K562 (cell line): Measurements from ENCODE around the gene FBXW8. TPM values are rescaled to one million over a fixed set of nuclear protein-coding genes. Genes with fewer than 3 reads are reported as not detected.
A peak's percentile ranks its signal among the peaks of the same experiment; 100 is the strongest.

ENCODE experiments used
- ARID2 ChIP-seq: fragments of 450-650 bp; IDR thresholded peaks from 2 replicates; pipeline ENCODE4 v1.6.1; 2017; ENCODE audit warnings: antibody characterized with exemption, mild to moderate bottlenecking
- BDP1 ChIP-seq: IDR thresholded peaks from 3 replicates; pipeline ENCODE4 v1.6.1; 2011; ENCODE audit not compliant: insufficient read length, insufficient read depth
- HNRNPK ChIP-seq: fragments of 200-400 bp; formaldehyde crosslinking; IDR thresholded peaks from one replicate; pipeline ENCODE4 v1.6.1; 2018; ENCODE audit warnings: mild to moderate bottlenecking, low read depth, low read length; ENCODE audit not compliant: poor library complexity, severe bottlenecking
- MAFG ChIP-seq: fragments of 450-650 bp; conservative IDR thresholded peaks from 2 replicates; pipeline ENCODE4 v1.6.1; 2016; ENCODE audit warnings: missing genetic modification characterization, missing compliant biosample characterization
- RB1 ChIP-seq: fragments of 450-650 bp; IDR thresholded peaks from 2 replicates; pipeline ENCODE4 v1.6.1; 2017; ENCODE audit warnings: low read depth, mild to moderate bottlenecking
- SRSF9 ChIP-seq: fragments of 200-400 bp; formaldehyde crosslinking; IDR thresholded peaks from 2 replicates; pipeline ENCODE4 v1.6.1; 2017; ENCODE audit warnings: low read depth, low read length, borderline replicate concordance
- TEAD2 ChIP-seq: fragments of 450-650 bp; IDR thresholded peaks from 2 replicates; pipeline ENCODE4 v1.6.1; 2016; ENCODE audit warnings: missing genetic modification characterization, control low read depth, missing compliant biosample characterization
- ZNF134 ChIP-seq: fragments of 250-450 bp; sonication (Bioruptor Pico); conservative IDR thresholded peaks from 2 replicates; pipeline ENCODE4 v1.4.0; 2020
- polyA plus RNA-seq, 8 experiments: library from polyadenylated mRNA; depleted of rRNA in 4 of 8; stranded (reverse) in 5 of 8; unstranded in 3 of 8; fragments of >200 nt; fragmentation: Nextera tagmentation in 2 of 8; fragmentation: Illumina TruSeq in 1 of 8; extraction: Ambion mirVana in 2 of 8; extraction: Trizol in 1 of 8; gene quantifications; 2 replicates each; pipeline versions ENCODE4 v1.2.1 to v1.2.3, GENCODE V29; 2011 to 2014; ENCODE audit warnings: inconsistent platforms in 1 of 8, missing spikeins in 1 of 8
- total RNA-seq, 7 experiments: library from RNA; depleted of rRNA in 6 of 7; stranded (reverse); fragments of >200 nt in 6 of 7; fragmentation: Illumina TruSeq in 2 of 7; extraction: Trizol in 2 of 7; gene quantifications; 2 replicates each; pipeline versions ENCODE4 v1.2.1 to v1.2.3, GENCODE V29; 2011 to 2021; ENCODE audit warnings: low replicate concordance in 1 of 7
- TF ChIP-seq, protein P1 (sequence below): fragments of 450-650 bp; formaldehyde crosslinking; IDR thresholded peaks from 2 replicates; pipeline ENCODE4 v1.4.0; 2022; ENCODE audit warnings: mild to moderate bottlenecking, moderate library complexity
- TF ChIP-seq, protein P2 (sequence below): IDR thresholded peaks from 2 replicates; pipeline ENCODE4 v1.6.1; 2011; ENCODE audit not compliant: insufficient read length; ENCODE audit errors: extremely low read depth
- TF ChIP-seq, protein P3 (sequence below): fragments of 200-600 bp; sonication (generic); IDR thresholded peaks from one replicate; pipeline ENCODE4 v1.6.1; 2012; ENCODE audit warnings: mild to moderate bottlenecking, low read depth, low read length, inconsistent platforms
- TF ChIP-seq, protein P4 (sequence below): fragments of 250-450 bp; sonication (Bioruptor Pico); IDR thresholded peaks from 2 replicates; pipeline ENCODE4 v1.4.0; 2020; ENCODE audit warnings: mild to moderate bottlenecking, moderate library complexity, borderline replicate concordance

Gene FBXW8
- total and polyA plus RNA-seq, 9 of the 15 experiments (the other 6 are each of a cell fraction or from before 2014, with no cell fraction given) = 0.58 to 8.3 (median 4.4) TPM

DNA sequence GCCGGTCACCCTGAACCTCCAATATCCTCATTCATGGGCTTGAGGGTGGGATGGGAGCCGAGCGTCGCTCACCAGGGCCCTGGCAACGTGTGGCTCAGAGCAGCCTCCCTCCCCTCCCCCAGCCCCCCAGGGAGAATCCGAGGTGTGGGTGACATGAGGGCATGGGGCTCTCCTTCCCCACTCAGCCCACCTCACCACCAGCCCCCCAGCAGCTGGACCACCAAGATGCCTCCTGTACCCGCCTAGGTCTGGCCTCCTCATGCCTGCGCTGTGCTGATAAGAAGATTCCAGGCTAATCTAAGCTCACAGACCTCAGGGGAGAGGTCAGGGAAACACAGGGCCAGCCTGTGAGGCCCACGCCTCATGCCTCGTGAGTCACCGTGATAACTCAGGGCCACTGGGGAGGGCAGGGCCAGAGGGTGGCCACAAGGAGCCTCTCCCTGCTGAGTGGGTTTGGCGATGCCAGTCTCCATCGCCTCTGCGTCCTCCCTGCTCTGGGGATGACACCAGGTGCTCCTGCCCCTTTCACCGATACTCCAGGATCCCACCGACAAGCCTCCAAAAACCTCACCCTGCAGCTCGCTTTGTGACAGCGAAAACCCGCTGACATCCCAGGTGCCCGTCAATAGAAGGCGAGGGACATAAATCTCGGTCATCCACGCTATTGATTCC, 131.6 kb downstream of the FBXW8 start (continued):
- TF ChIP-seq MAFG (tag) = peak; percentile 36; the same call in 1 of the 2 replicates
- TF ChIP-seq ZNF134 (CRISPR knock-in tag) = peak; percentile 26; the same call in 1 of the 2 replicates
- TF ChIP-seq SRSF9 = no peak
- no peak for TF ChIP-seq ARID2
- TF ChIP-seq, protein P1, sequence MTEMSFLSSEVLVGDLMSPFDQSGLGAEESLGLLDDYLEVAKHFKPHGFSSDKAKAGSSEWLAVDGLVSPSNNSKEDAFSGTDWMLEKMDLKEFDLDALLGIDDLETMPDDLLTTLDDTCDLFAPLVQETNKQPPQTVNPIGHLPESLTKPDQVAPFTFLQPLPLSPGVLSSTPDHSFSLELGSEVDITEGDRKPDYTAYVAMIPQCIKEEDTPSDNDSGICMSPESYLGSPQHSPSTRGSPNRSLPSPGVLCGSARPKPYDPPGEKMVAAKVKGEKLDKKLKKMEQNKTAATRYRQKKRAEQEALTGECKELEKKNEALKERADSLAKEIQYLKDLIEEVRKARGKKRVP (CRISPR knock-in tag) = peak; percentile 89
- no peak for TF ChIP-seq HNRNPK
- peak; percentile 95 for TF ChIP-seq TEAD2 (tag)
- TF ChIP-seq, protein P2, sequence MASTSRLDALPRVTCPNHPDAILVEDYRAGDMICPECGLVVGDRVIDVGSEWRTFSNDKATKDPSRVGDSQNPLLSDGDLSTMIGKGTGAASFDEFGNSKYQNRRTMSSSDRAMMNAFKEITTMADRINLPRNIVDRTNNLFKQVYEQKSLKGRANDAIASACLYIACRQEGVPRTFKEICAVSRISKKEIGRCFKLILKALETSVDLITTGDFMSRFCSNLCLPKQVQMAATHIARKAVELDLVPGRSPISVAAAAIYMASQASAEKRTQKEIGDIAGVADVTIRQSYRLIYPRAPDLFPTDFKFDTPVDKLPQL = no peak
- TF ChIP-seq, protein P3, sequence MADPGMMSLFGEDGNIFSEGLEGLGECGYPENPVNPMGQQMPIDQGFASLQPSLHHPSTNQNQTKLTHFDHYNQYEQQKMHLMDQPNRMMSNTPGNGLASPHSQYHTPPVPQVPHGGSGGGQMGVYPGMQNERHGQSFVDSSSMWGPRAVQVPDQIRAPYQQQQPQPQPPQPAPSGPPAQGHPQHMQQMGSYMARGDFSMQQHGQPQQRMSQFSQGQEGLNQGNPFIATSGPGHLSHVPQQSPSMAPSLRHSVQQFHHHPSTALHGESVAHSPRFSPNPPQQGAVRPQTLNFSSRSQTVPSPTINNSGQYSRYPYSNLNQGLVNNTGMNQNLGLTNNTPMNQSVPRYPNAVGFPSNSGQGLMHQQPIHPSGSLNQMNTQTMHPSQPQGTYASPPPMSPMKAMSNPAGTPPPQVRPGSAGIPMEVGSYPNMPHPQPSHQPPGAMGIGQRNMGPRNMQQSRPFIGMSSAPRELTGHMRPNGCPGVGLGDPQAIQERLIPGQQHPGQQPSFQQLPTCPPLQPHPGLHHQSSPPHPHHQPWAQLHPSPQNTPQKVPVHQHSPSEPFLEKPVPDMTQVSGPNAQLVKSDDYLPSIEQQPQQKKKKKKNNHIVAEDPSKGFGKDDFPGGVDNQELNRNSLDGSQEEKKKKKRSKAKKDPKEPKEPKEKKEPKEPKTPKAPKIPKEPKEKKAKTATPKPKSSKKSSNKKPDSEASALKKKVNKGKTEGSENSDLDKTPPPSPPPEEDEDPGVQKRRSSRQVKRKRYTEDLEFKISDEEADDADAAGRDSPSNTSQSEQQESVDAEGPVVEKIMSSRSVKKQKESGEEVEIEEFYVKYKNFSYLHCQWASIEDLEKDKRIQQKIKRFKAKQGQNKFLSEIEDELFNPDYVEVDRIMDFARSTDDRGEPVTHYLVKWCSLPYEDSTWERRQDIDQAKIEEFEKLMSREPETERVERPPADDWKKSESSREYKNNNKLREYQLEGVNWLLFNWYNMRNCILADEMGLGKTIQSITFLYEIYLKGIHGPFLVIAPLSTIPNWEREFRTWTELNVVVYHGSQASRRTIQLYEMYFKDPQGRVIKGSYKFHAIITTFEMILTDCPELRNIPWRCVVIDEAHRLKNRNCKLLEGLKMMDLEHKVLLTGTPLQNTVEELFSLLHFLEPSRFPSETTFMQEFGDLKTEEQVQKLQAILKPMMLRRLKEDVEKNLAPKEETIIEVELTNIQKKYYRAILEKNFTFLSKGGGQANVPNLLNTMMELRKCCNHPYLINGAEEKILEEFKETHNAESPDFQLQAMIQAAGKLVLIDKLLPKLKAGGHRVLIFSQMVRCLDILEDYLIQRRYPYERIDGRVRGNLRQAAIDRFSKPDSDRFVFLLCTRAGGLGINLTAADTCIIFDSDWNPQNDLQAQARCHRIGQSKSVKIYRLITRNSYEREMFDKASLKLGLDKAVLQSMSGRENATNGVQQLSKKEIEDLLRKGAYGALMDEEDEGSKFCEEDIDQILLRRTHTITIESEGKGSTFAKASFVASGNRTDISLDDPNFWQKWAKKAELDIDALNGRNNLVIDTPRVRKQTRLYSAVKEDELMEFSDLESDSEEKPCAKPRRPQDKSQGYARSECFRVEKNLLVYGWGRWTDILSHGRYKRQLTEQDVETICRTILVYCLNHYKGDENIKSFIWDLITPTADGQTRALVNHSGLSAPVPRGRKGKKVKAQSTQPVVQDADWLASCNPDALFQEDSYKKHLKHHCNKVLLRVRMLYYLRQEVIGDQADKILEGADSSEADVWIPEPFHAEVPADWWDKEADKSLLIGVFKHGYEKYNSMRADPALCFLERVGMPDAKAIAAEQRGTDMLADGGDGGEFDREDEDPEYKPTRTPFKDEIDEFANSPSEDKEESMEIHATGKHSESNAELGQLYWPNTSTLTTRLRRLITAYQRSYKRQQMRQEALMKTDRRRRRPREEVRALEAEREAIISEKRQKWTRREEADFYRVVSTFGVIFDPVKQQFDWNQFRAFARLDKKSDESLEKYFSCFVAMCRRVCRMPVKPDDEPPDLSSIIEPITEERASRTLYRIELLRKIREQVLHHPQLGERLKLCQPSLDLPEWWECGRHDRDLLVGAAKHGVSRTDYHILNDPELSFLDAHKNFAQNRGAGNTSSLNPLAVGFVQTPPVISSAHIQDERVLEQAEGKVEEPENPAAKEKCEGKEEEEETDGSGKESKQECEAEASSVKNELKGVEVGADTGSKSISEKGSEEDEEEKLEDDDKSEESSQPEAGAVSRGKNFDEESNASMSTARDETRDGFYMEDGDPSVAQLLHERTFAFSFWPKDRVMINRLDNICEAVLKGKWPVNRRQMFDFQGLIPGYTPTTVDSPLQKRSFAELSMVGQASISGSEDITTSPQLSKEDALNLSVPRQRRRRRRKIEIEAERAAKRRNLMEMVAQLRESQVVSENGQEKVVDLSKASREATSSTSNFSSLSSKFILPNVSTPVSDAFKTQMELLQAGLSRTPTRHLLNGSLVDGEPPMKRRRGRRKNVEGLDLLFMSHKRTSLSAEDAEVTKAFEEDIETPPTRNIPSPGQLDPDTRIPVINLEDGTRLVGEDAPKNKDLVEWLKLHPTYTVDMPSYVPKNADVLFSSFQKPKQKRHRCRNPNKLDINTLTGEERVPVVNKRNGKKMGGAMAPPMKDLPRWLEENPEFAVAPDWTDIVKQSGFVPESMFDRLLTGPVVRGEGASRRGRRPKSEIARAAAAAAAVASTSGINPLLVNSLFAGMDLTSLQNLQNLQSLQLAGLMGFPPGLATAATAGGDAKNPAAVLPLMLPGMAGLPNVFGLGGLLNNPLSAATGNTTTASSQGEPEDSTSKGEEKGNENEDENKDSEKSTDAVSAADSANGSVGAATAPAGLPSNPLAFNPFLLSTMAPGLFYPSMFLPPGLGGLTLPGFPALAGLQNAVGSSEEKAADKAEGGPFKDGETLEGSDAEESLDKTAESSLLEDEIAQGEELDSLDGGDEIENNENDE = no peak
- TF ChIP-seq RB1 = peak; percentile 86
- TF ChIP-seq, protein P4, sequence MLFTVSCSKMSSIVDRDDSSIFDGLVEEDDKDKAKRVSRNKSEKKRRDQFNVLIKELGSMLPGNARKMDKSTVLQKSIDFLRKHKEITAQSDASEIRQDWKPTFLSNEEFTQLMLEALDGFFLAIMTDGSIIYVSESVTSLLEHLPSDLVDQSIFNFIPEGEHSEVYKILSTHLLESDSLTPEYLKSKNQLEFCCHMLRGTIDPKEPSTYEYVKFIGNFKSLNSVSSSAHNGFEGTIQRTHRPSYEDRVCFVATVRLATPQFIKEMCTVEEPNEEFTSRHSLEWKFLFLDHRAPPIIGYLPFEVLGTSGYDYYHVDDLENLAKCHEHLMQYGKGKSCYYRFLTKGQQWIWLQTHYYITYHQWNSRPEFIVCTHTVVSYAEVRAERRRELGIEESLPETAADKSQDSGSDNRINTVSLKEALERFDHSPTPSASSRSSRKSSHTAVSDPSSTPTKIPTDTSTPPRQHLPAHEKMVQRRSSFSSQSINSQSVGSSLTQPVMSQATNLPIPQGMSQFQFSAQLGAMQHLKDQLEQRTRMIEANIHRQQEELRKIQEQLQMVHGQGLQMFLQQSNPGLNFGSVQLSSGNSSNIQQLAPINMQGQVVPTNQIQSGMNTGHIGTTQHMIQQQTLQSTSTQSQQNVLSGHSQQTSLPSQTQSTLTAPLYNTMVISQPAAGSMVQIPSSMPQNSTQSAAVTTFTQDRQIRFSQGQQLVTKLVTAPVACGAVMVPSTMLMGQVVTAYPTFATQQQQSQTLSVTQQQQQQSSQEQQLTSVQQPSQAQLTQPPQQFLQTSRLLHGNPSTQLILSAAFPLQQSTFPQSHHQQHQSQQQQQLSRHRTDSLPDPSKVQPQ (CRISPR knock-in tag) = peak; percentile 90
- no peak for TF ChIP-seq BDP1
